ENCODE data around the gene TEX10. TPM values are rescaled to one million over a fixed set of nuclear protein-coding genes. Genes with fewer than 3 reads are reported as not detected.

Gene TEX10
- total RNA-seq, 1 donor from 2014 or later = 34.2 TPM

DNA sequence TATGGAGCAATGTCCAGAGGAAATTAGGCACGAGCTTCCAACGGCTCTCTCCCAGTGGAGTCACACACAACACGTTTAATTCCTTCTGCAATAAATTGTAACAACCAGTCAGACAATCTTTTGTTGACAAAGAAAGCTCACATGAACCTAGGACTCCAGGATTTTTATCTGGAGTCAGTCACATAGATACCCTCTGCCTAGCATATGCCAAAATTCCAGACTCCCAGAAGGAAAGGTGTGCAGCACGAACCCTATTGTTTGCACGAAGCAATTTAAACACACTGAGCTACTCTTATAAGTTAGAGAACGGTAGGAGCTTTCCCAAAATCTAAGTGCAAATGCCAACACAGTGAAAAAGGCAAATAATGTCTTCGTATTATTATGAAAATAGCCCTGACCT is 67.1 kb downstream of the TEX10 start:
- H3K27ac Mint-ChIP-seq = no peak overlapping the region

DNA sequence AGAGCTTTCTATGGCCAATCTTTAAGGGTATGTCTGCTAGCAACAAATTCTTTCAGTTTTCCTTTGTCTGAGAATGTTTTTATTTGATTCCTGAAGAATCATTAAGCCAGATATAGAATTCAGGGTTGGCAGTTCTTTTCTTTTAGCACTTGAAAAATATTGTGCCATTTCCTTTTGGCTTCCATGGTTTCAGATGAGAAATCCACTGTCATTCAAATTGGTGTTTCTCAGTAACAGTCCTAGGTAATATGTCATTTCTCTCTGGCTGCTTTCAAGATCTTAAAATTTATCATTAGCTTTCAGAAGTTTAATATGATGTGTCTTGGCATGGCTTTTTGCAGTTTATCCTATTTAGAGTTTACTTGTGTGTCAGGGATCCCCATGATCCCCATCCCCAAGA is 67.7 kb downstream of the TEX10 start:
- Mint-ChIP-seq H3K36me3 (peaks cover 58% of the 10 kb centered on the region), H3K9me3 (peaks cover 21% of the 10 kb centered on the region), H3K4me1 (ENCODE audit: unreplicated experiment) (no peaks in the 10 kb centered on the region), H3K4me3 (no peak overlapping the region), H3K27ac (no peak overlapping the region), H3K27me3 (no peaks in the 10 kb centered on the region)
- no peak for DNase-seq (ENCODE audit: extremely low spot score, unreplicated experiment)
- TF ChIP-seq, protein P1, sequence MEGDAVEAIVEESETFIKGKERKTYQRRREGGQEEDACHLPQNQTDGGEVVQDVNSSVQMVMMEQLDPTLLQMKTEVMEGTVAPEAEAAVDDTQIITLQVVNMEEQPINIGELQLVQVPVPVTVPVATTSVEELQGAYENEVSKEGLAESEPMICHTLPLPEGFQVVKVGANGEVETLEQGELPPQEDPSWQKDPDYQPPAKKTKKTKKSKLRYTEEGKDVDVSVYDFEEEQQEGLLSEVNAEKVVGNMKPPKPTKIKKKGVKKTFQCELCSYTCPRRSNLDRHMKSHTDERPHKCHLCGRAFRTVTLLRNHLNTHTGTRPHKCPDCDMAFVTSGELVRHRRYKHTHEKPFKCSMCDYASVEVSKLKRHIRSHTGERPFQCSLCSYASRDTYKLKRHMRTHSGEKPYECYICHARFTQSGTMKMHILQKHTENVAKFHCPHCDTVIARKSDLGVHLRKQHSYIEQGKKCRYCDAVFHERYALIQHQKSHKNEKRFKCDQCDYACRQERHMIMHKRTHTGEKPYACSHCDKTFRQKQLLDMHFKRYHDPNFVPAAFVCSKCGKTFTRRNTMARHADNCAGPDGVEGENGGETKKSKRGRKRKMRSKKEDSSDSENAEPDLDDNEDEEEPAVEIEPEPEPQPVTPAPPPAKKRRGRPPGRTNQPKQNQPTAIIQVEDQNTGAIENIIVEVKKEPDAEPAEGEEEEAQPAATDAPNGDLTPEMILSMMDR (conservative IDR thresholded peaks at IDR 0.05) = no peak

More for the DNA sequence above, 67.1 kb downstream of the TEX10 start:
- peaks cover 58% of the 10 kb centered on the region for H3K36me3 Mint-ChIP-seq
- no peak for DNase-seq (ENCODE audit: extremely low spot score, unreplicated experiment)
- no peaks in the 10 kb centered on the region for H3K27me3 Mint-ChIP-seq
- peaks cover 21% of the 10 kb centered on the region for H3K9me3 Mint-ChIP-seq
- no peaks in the 10 kb centered on the region for H3K4me1 Mint-ChIP-seq (ENCODE audit: unreplicated experiment)
- TF ChIP-seq, protein P1 (conservative IDR thresholded peaks at IDR 0.05) = no peak
- H3K4me3 Mint-ChIP-seq = no peak overlapping the region

DNA sequence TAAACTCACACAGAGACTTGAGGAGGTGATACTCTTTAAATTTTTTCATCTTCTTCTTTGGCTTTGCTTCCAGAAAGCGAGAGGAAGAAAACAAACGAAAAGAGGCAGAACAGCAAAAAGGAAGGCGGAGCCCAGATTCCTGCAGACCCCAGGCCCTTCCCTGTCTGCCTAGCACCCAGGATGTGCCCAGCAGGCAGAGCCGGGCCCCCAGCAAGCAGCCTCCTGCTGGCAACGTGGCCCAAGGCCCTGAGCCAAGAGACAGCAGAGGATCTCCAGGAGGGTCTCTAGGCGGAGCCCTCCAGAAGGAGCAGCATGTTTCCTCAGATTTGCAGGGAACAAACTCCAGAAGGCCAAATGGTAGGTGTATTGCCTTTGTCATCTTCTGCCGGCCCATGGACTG is 68.5 kb downstream of the TEX10 start:
- Mint-ChIP-seq H3K4me3 (no peak overlapping the region), H3K27ac (no peak overlapping the region), H3K36me3 (peaks cover 57% of the 10 kb centered on the region), H3K4me1 (ENCODE audit: unreplicated experiment) (no peaks in the 10 kb centered on the region), H3K27me3 (no peaks in the 10 kb centered on the region), H3K9me3 (peaks cover 21% of the 10 kb centered on the region)
- TF ChIP-seq, protein P1 (conservative IDR thresholded peaks at IDR 0.05) = no peak
- DNase-seq (ENCODE audit: extremely low spot score, unreplicated experiment) = no peak

DNA sequence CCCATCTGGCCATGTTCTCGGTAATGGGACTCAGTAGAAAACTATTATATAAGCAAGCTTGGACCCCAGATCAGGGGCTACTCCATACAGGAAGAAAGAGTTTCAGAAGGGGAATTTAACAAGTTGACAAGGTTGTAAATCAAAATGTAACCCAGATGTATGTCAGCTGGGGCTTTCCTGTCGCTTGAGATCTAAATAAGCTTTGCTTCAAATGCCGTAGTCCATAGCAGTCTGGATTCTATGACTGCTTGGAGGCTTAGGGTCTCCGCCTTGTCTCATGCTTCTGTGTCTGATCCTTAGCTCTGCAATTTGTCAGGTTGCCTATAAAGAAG is 70.4 kb downstream of the TEX10 start:
- H3K27ac Mint-ChIP-seq = no peak overlapping the region
- H3K9me3 Mint-ChIP-seq = peaks cover 17% of the 10 kb centered on the region
- peaks cover 52% of the 10 kb centered on the region for H3K36me3 Mint-ChIP-seq
- TF ChIP-seq, protein P1 (conservative IDR thresholded peaks at IDR 0.05) = no peak
- no peak for DNase-seq (ENCODE audit: extremely low spot score, unreplicated experiment)
- H3K4me3 Mint-ChIP-seq = no peak overlapping the region
- no peaks in the 10 kb centered on the region for H3K27me3 Mint-ChIP-seq
- no peaks in the 10 kb centered on the region for H3K4me1 Mint-ChIP-seq (ENCODE audit: unreplicated experiment)

DNA sequence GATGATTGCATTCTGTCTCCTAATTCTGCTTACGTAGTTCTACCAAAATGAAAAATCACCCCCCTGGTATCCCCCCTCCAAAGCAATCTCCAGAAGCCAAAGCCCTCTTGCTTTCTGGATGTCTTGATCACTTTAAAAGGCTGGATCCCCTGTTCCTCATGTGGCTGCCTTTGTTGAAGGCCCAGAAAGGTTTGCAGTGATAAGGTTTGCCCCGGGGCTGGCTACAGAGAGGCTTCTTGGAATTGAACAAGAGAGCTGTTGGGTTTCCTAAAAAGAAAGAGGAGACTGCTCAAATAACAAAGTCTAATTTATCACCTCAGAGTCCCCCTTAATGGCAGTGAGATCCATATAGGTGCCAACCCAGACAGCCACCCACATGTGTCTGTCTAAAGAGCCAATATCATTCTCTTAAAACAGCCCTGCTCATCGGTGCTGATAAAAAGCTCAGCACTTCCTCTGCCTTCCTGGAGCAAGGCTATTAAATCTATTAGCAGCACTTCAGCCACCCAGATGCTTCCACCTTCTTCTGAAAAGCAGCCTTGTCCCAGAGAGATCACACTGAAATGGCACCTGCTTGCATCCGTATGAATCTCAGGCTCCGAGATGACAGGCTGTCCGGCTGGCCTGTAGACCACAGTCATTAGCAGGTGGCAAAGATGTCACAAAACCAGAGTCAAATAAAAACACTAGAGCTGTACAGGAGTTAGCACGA is 70.9 kb downstream of the TEX10 start:
- Mint-ChIP-seq H3K27me3 (no peaks in the 10 kb centered on the region), H3K4me1 (ENCODE audit: unreplicated experiment) (no peaks in the 10 kb centered on the region), H3K27ac (no peak overlapping the region), H3K9me3 (peaks cover 15% of the 10 kb centered on the region), H3K36me3 (peaks cover 49% of the 10 kb centered on the region), H3K4me3 (no peak overlapping the region)
- TF ChIP-seq, protein P1 (conservative IDR thresholded peaks at IDR 0.05) = no peak
- DNase-seq (ENCODE audit: extremely low spot score, unreplicated experiment) = no peak

Data from type B pancreatic cell (in vitro differentiated cells).